Psoas muscle (tissue), 8 donors: Measurements from ENCODE around the gene CYTH4. TPM values are rescaled to one million over a fixed set of nuclear protein-coding genes. Genes with fewer than 3 reads are reported as not detected.
A peak's percentile ranks its signal among the peaks of the same experiment; 100 is the strongest.

Experiments
- ATAC-seq, 4 donors: fragments of 200-7000 bp; cut with Tn5 transposase; one replicate each; pipeline ENCODE4 v1.9.1; 2020; ENCODE audit warnings: moderate library complexity in 3 of 4, mild to moderate bottlenecking in 2 of 4
- DNase-seq, 2 donors: peaks; one replicate each; pipeline ENCODE4 v3.0.0-alpha.2; 2020
- H3K27ac ChIP-seq: fragments of 200-600 bp; one replicate; pipeline ENCODE4 v1.8.0; 2022
- H3K27me3 ChIP-seq, 3 donors: fragments of 200-600 bp in 1 of 3; one replicate each; pipeline versions ENCODE4 v1.6.1 to v1.8.0; 2013 to 2022; ENCODE audit warnings: low read length in 2 of 3, mild to moderate bottlenecking in 2 of 3, moderate library complexity in 1 of 3; ENCODE audit not compliant: insufficient read depth in 3 of 3
- H3K36me3 ChIP-seq, 2 donors: fragments of 200-600 bp in 1 of 2; one replicate each; pipeline versions ENCODE4 v1.6.1 to v1.8.0; 2013 to 2022; ENCODE audit warnings: low read depth in 1 of 2, mild to moderate bottlenecking in 1 of 2, moderate library complexity in 1 of 2; ENCODE audit not compliant: insufficient read depth in 1 of 2
- H3K4me1 ChIP-seq: fragments of 200-600 bp; one replicate; pipeline ENCODE4 v1.8.0; 2022
- H3K4me3 ChIP-seq: fragments of 200-600 bp; one replicate; pipeline ENCODE4 v1.8.0; 2022; ENCODE audit warnings: mild to moderate bottlenecking
- H3K9me3 ChIP-seq: fragments of 200-600 bp; one replicate; pipeline ENCODE4 v1.8.0; 2022
- CTCF ChIP-seq: fragments of 200-600 bp; IDR thresholded peaks from one replicate; pipeline ENCODE4 v1.8.0; 2022; ENCODE audit warnings: antibody characterized with exemption
- WGBS, 3 donors: extraction: QIAGEN DNeasy Blood & Tissue Kit; methylation state at CpG; one replicate each; pipeline versions ENCODE4 v1.1.6 to v1.1.7; 2013; 5-methylcytosine and 5-hydroxymethylcytosine counted together
- intact Hi-C, 2 donors: fragments of 100-400 bp; cut with DNase I; formaldehyde crosslinking; loops; one replicate each; pipeline versions ENCODE4 v1.11.0 to v1.14.2; 2022
- polyA plus RNA-seq, 3 donors: library from polyadenylated mRNA; stranded (reverse); fragments of 200-250 nt; gene quantifications; one replicate each; pipeline ENCODE4 v1.2.3, GENCODE V29; 2013
- total RNA-seq, 4 donors: library from RNA; stranded (reverse); fragmentation: NEBNext Ultra II Directional in 2 of 4; extraction: Animal tissue kit (Norgen Biotek cat#: 25700) in 2 of 4; gene quantifications; one replicate each; pipeline versions ENCODE4 v1.2.1 to v1.2.4, GENCODE V29; 2021 to 2023
- donor health status: healthy with polysubstance abuse.
- donor health status: DM: no; HTN: no; CAD: no; lungs with moderate emphysema.
- donor health status: Bipolar disorder and iron deficiency.
- donor health status: healthy.
- donor health status: DM: yes; HTN: yes; CAD: no.
- donor health status: DM: no; HTN: no; CAD: no.
- donor health status: DM: no; HTN: no; CAD: no.
- donor health status: DM: yes; HTN: yes; CAD: no.

CYTH4 gene
- total and polyA plus RNA-seq, 7 donors: 0.63 to 8.5 (median 3.0) TPM

GRCh38 chr22:37240941-37241320, 41.4 kb upstream of the CYTH4 start:
- ATAC-seq (no peak), DNase-seq (peak in 1 of 2 donors; percentile 17)
- WGBS, 3 donors: 76 to 80% (median 78%) methylated on average over 3 to 7 of the region's 7 CpGs
- Histone ChIP-seq H3K4me1 (no peaks in the 10 kb centered on the region), H3K27ac (no peak overlapping the region), H3K9me3 (no peaks in the 10 kb centered on the region), H3K36me3 (no peaks in the 10 kb centered on the region), H3K27me3 (peaks cover 0 to 65% (median 25%) of the 10 kb centered on the region in 3 donors), H3K4me3 (no peak overlapping the region)
- intact Hi-C loops: no loop called here
- no peak for TF ChIP-seq CTCF

- peaks cover 0 to 59% (median 25%) of the 10 kb centered on the region in 3 donors for H3K27me3 ChIP-seq
- no peaks in the 10 kb centered on the region for H3K9me3 ChIP-seq
- intact Hi-C loops: no loop called here
- no peaks in the 10 kb centered on the region for H3K36me3 ChIP-seq
- DNase-seq (peak in 1 of 2 donors; percentile 54), ATAC-seq (no peak)
- TF ChIP-seq CTCF: no peak
- H3K4me3 ChIP-seq: no peak overlapping the region
- 51 to 52% (median 51%) methylated on average over 19 of the region's 19 CpGs for WGBS, 3 donors
- no peak overlapping the region for H3K27ac ChIP-seq
- H3K4me1 ChIP-seq: no peaks in the 10 kb centered on the region
Observed at GRCh38 chr22:37241351-37242142, 40.8 kb upstream of the CYTH4 start.

GRCh38 chr22:37242395-37242918, 39.9 kb upstream of the CYTH4 start:
- intact Hi-C loops: no loop called here
- 41 to 48% (median 47%) methylated on average over 15 to 16 of the region's 16 CpGs for WGBS, 3 donors

GRCh38 chr22:37243402-37244113, 38.8 kb upstream of the CYTH4 start:
- ATAC-seq (no peak), DNase-seq (no peak)
- no peak for TF ChIP-seq CTCF
- H3K36me3 ChIP-seq: no peaks in the 10 kb centered on the region
- 47 to 54% (median 53%) methylated on average over 11 to 12 of the region's 12 CpGs for WGBS, 3 donors
- intact Hi-C loops: no loop called here
- no peak overlapping the region for H3K27ac ChIP-seq
- no peaks in the 10 kb centered on the region for H3K4me1 ChIP-seq
- H3K9me3 ChIP-seq: no peaks in the 10 kb centered on the region
- peaks cover 0 to 49% (median 19%) of the 10 kb centered on the region in 3 donors for H3K27me3 ChIP-seq
- peak overlapping the region; percentile 45 for H3K4me3 ChIP-seq

More at GRCh38 chr22:37242395-37242918, 39.9 kb upstream of the CYTH4 start:
- H3K36me3 ChIP-seq: no peaks in the 10 kb centered on the region
- H3K9me3 ChIP-seq: no peaks in the 10 kb centered on the region
- peak; percentile 55 to 80 for DNase-seq
- H3K4me3 ChIP-seq: peak overlapping the region; percentile 45
- peak in 3 of 4 donors; percentile 19 to 38 (median 30) for ATAC-seq
- H3K4me1 ChIP-seq: no peaks in the 10 kb centered on the region
- TF ChIP-seq CTCF: no peak
- H3K27ac ChIP-seq: no peak overlapping the region
- H3K27me3 ChIP-seq: peaks cover 0 to 55% (median 23%) of the 10 kb centered on the region in 3 donors
